GM23338 (cell line): Measurements from ENCODE around the gene ARID3A. TPM values are rescaled to one million over a fixed set of nuclear protein-coding genes. Genes with fewer than 3 reads are reported as not detected.

Experiments used
- ATAC-seq: fragments of 200-7000 bp; cut with Tn5 transposase; 3 replicates; pipeline ENCODE4 v1.9.1; 2020
- DNase-seq: peaks from one replicate; pipeline ENCODE4 v3.0.0-alpha.2; 2015; ENCODE audit warnings: low spot score
- H2AFZ ChIP-seq: fragments of 200-600 bp; sonication (generic); 2 replicates; pipeline ENCODE4 v1.8.0; 2016; ENCODE audit warnings: antibody characterized with exemption, mild to moderate bottlenecking, moderate library complexity
- H3F3A ChIP-seq: fragments of 200-600 bp; sonication (generic); replicated peaks from 2 replicates; pipeline ENCODE4 v1.8.0; 2017; ENCODE audit warnings: antibody characterized with exemption, mixed run types, low read depth
- H3K27ac ChIP-seq: fragments of 200-600 bp; sonication (generic); 2 replicates; pipeline ENCODE4 v1.6.1; 2016; ENCODE audit warnings: low read depth
- H3K27me3 ChIP-seq: fragments of 200-600 bp; sonication (generic); 2 replicates; pipeline ENCODE4 v1.8.0; 2016; ENCODE audit warnings: mild to moderate bottlenecking, mixed run types, moderate library complexity; ENCODE audit not compliant: insufficient read depth
- H3K36me3 ChIP-seq: fragments of 200-600 bp; sonication (generic); 2 replicates; pipeline ENCODE4 v1.8.0; 2016; ENCODE audit warnings: mild to moderate bottlenecking; ENCODE audit not compliant: insufficient read depth
- H3K4me1 ChIP-seq: fragments of 200-600 bp; sonication (generic); 2 replicates; pipeline ENCODE4 v1.8.0; 2016; ENCODE audit warnings: mild to moderate bottlenecking, moderate library complexity; ENCODE audit not compliant: insufficient read depth
- H3K4me2 ChIP-seq: fragments of 200-600 bp; sonication (generic); 2 replicates; pipeline ENCODE4 v1.7.1; 2017; ENCODE audit warnings: mixed run types
- H3K4me3 ChIP-seq: fragments of 200-600 bp; sonication (generic); 2 replicates; pipeline ENCODE4 v1.6.1; 2016; ENCODE audit warnings: mixed run types
- H3K79me2 ChIP-seq: fragments of 200-600 bp; sonication (generic); replicated peaks from 2 replicates; pipeline ENCODE4 v1.8.0; 2017; ENCODE audit warnings: mild to moderate bottlenecking; ENCODE audit not compliant: insufficient read depth
- H3K9me2 ChIP-seq: fragments of 200-600 bp; sonication (generic); 2 replicates; pipeline ENCODE4 v1.8.0; 2017; ENCODE audit not compliant: insufficient read depth
- H4K20me1 ChIP-seq: fragments of 200-600 bp; sonication (generic); replicated peaks from 2 replicates; pipeline ENCODE4 v1.8.0; 2017; ENCODE audit warnings: mild to moderate bottlenecking; ENCODE audit not compliant: insufficient read depth
- H3K27ac Mint-ChIP-seq: 2 replicates; pipeline ENCODE4 v1.8.0; 2020; ENCODE audit warnings: inconsistent platforms, mild to moderate bottlenecking, moderate library complexity, mixed read lengths
- H3K27me3 Mint-ChIP-seq: 3 replicates; pipeline ENCODE4 v1.8.0; 2022; ENCODE audit warnings: low read depth, mild to moderate bottlenecking, moderate library complexity, mixed read lengths, inconsistent platforms; ENCODE audit not compliant: insufficient read depth, poor library complexity
- H3K36me3 Mint-ChIP-seq: 3 replicates; pipeline ENCODE4 v1.8.0; 2021; ENCODE audit warnings: low read depth, mild to moderate bottlenecking, inconsistent platforms, moderate library complexity, mixed read lengths
- H3K4me1 Mint-ChIP-seq: 3 replicates; pipeline ENCODE4 v1.8.0; 2020; ENCODE audit warnings: mild to moderate bottlenecking, inconsistent platforms, mixed read lengths
- H3K4me3 Mint-ChIP-seq: 3 replicates; pipeline ENCODE4 v1.8.0; 2021; ENCODE audit warnings: moderate library complexity, mild to moderate bottlenecking, inconsistent platforms, mixed read lengths
- H3K9me3 Mint-ChIP-seq: 3 replicates; pipeline ENCODE4 v1.8.0; 2020; ENCODE audit warnings: moderate library complexity, mild to moderate bottlenecking, inconsistent platforms, mixed read lengths
- CREB1 ChIP-seq: fragments of 250-450 bp; sonication (Bioruptor Pico); IDR thresholded peaks from 2 replicates; pipeline ENCODE4 v1.5.0; 2020; ENCODE audit warnings: low read depth, mild to moderate bottlenecking, moderate library complexity
- CTCF ChIP-seq, 2 experiments: fragments of 200-600 bp in 1 of 2; sonication (generic) in 1 of 2; conservative IDR thresholded peaks; 2 replicates each; pipeline versions ENCODE4 v1.5.1 to v1.6.1; 2016 to 2017; ENCODE audit warnings: antibody characterized with exemption in 2 of 2, low read depth in 2 of 2, mild to moderate bottlenecking in 2 of 2, moderate library complexity in 1 of 2
- EZH2 ChIP-seq: fragments of 200-600 bp; sonication (generic); IDR thresholded peaks from one replicate; pipeline ENCODE4 v1.8.0; 2017; ENCODE audit warnings: antibody characterized with exemption, mild to moderate bottlenecking, low read depth; ENCODE audit not compliant: unreplicated experiment
- EZH2phosphoT487 ChIP-seq: fragments of 200-600 bp; sonication (generic); IDR thresholded peaks from one replicate; pipeline ENCODE4 v1.8.1; 2018; ENCODE audit warnings: antibody characterized with exemption; ENCODE audit not compliant: unreplicated experiment
- JUNB ChIP-seq: IDR thresholded peaks from one replicate; pipeline ENCODE4 v1.6.1; 2016; ENCODE audit warnings: antibody characterized with exemption; ENCODE audit not compliant: unreplicated experiment
- NANOG ChIP-seq: IDR thresholded peaks from 2 replicates; pipeline ENCODE4 v1.6.1; 2016; ENCODE audit warnings: antibody characterized with exemption, borderline replicate concordance
- POLR2AphosphoS5 ChIP-seq: IDR thresholded peaks from 2 replicates; pipeline ENCODE4 v1.6.1; 2016; ENCODE audit warnings: antibody characterized with exemption, low read depth
- REST ChIP-seq: IDR thresholded peaks from one replicate; pipeline ENCODE4 v1.6.1; 2018; ENCODE audit warnings: antibody characterized with exemption; ENCODE audit not compliant: unreplicated experiment
- STAT1 ChIP-seq: IDR thresholded peaks from one replicate; pipeline ENCODE4 v1.6.1; 2016; ENCODE audit warnings: antibody characterized with exemption; ENCODE audit not compliant: unreplicated experiment
- ZNF114 ChIP-seq: fragments of 250-450 bp; sonication (Bioruptor Pico); IDR thresholded peaks from 2 replicates; pipeline ENCODE4 v1.5.0; 2020; ENCODE audit warnings: mild to moderate bottlenecking, moderate library complexity
- ZNF331 ChIP-seq: fragments of 250-450 bp; sonication (Bioruptor Pico); IDR thresholded peaks from 2 replicates; pipeline ENCODE4 v1.5.0; 2020; ENCODE audit warnings: low read depth, mild to moderate bottlenecking, moderate library complexity
- ZNF462 ChIP-seq: fragments of 250-450 bp; sonication (Bioruptor Pico); IDR thresholded peaks from 2 replicates; pipeline ENCODE4 v1.5.0; 2020; ENCODE audit warnings: mild to moderate bottlenecking, moderate library complexity
- polyA plus RNA-seq: library from polyadenylated mRNA; unstranded; fragments of >200 nt; fragmentation: Nextera tagmentation; extraction: Ambion mirVana; gene quantifications from 2 replicates; pipeline ENCODE4 v1.2.1, GENCODE V29; 2016
- total RNA-seq: library from RNA; depleted of rRNA; stranded (reverse); fragments of >200 nt; shearing (Covaris generic); gene quantifications from 2 replicates; pipeline ENCODE4 v1.2.3, GENCODE V29; 2014

Gene ARID3A
- total and polyA plus RNA-seq, 2 experiments from 2014 or later: 33.6 to 51.6 TPM

DNA sequence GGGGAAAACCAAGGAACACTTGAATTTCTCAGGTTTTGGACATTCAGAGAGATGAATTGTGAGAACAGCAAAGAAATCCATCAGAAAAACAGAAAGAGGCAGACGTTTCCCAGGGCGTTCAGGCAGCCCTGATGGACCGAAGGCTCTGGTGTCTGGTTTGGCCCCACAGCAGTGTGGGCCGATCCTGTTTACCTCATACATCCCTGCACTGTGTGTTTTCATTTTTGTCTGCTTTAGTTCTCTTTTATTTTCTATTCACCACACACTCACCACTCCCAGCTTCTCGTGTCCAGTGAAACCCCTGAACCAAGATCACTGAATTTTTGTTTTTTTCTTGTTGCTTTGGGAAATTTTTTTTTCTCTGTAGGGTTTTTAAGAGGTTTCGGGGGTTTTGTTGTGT lies 46.4 kb downstream of the ARID3A start (continued):
- TF ChIP-seq ZNF462 (CRISPR knock-in tag) (no peak), CREB1 (CRISPR knock-in tag) (no peak), REST (no peak)

DNA sequence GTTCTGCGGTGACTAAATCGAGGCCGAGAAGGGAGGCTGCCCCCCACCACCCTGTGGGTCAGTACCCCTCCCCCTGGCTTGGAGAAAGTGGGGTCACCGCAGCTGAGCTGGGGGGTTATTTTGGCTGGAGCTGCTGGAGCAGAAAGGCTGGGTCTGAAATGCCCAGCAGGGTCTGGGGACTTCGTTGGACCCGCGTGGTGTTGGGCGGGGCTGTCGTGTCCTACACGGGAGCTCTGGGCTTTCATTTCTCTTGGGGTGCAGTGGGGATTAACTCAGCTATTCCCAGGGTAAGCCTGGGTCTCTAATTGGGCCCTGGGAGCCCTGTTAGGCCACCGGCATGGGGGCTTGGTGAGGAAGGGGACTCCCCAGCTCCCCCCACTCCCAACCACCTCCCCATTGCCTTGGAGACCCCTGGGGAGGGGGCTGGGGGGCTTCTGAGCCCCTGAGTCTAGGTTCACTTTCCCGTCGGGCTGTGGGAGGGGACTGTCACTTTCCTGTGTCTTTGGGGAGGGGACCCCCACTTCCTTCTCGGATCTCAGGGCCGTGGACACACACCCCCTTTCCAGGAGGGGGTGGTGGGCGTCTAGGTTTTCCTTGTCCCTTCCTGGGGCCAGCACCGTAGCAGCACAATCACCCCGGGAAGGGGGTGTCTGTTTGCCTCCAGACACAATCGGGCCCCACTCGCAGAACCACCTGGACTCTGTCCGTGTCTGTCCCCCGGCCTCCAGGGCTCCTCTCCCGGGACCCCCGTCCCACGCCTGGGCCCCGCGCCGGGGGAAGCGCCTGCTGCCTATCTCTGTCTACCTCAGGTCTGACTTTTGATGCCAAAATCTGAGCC lies 48.1 kb downstream of the ARID3A start:
- ATAC-seq: no peak
- Histone ChIP-seq H2AFZ (no peak overlapping the region), H3K36me3 (peaks cover 22% of the 10 kb centered on the region), H3K4me1 (peaks cover 3% of the 10 kb centered on the region; the same call in 1 of the 2 replicates), H4K20me1 (no peaks in the 10 kb centered on the region), H3K79me2 (no peaks in the 10 kb centered on the region), H3K4me3 (no peak overlapping the region), H3F3A (peaks cover 6% of the 10 kb centered on the region; the same call in 1 of the 2 replicates), H3K9me2 (no peaks in the 10 kb centered on the region), H3K4me2 (no peak overlapping the region), H3K27me3 (no peaks in the 10 kb centered on the region), H3K27ac (no peak overlapping the region)
- Mint-ChIP-seq H3K4me3 (no peak overlapping the region), H3K4me1 (0 out of 3 replicates have a peak, but pooled peaks cover 4% of the 10 kb centered on the region), H3K9me3 (peaks cover 19% of the 10 kb centered on the region), H3K36me3 (peaks cover 35% of the 10 kb centered on the region), H3K27ac (no peak overlapping the region), H3K27me3 (peaks cover 9% of the 10 kb centered on the region)
- no peak for DNase-seq
- TF ChIP-seq STAT1: no peak
- no peak for TF ChIP-seq JUNB
- no peak for TF ChIP-seq ZNF331
- TF ChIP-seq EZH2phosphoT487: no peak
- no peak for TF ChIP-seq NANOG
- no peak for TF ChIP-seq ZNF114 (CRISPR knock-in tag)
- TF ChIP-seq POLR2AphosphoS5: no peak
- TF ChIP-seq EZH2: no peak
- no peak for TF ChIP-seq CTCF (conservative IDR thresholded peaks at IDR 0.05; ENCODE audit: low read depth in 2 of 2)
